ENCODE measurements around the gene CLPTM1L. TPM values are rescaled to one million over a fixed set of nuclear protein-coding genes. Genes with fewer than 3 reads are reported as not detected.
"Not testable (repeated sequence)": the region's sequence is repeated elsewhere in the genome, so short reads cannot be mapped to it uniquely, and the experiment has no call there.

The CLPTM1L gene
- total RNA-seq, 1 experiment from 2014 or later, result 204 TPM

GRCh38 chr5:1381370-1382247 lies 36.7 kb upstream of the CLPTM1L start:
- no peak for DNase-seq (ENCODE audit: low read depth)

DNA sequence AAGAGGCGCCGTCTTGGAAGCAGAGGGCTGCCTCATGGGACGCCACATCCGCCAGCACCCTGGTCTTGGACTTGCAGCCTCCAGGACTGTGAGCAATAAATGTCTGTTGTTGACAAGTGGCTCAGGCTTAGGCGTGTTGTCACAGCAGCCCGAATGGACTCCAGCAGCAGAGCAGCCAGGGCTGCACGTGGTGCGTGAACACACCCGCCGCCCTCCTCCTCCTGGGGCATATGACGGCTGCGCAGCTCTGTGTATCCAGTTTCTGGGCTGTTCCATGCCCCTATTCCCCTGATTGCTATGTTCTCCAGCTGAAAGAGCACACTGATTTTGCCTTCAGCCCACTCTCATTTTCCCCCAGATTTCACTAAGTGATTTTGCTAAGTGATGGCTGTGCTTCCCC lies 36.0 kb upstream of the CLPTM1L start:
- DNase-seq (ENCODE audit: low read depth), result no peak

DNA sequence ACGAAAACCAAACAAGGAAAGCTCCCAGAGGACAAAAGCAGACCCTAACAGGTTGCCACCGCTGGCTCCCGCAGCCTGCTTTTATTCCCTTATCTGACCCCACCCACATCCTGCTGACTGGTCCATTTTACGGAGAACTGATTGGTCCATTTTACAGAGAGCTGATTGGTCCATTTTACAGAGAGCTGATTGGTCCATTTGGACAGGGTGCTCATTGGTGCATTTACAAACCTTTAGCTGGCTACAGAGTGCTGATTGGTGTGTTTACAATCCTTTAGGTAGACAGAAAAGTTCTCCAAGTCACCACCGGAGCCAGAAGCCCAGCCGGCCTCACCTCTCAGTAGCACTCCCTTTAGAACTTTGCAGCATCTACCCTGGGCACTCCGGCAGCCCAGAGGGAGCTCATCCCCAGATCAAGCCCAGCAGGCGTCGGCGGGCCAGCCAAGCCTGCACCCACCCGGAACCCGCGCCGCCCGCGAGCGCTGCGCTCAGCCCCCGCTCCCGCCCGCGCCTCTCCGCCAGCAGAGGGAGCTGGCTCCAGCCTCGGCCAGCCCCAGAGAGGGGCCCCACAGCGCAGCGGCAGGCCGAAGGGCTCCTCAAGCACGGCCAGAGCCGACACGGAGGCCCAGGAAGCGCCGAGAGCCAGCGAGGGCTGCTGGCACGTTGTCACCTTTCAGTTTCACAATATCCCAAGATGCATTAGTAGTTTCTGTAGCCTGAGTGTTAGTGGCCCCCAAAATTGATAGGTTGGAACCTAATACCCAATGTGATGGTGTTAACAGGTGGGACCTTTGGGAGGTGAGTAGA lies 35.3 kb upstream of the CLPTM1L start:
- DNase-seq (ENCODE audit: low read depth), result peak; percentile 27

DNA sequence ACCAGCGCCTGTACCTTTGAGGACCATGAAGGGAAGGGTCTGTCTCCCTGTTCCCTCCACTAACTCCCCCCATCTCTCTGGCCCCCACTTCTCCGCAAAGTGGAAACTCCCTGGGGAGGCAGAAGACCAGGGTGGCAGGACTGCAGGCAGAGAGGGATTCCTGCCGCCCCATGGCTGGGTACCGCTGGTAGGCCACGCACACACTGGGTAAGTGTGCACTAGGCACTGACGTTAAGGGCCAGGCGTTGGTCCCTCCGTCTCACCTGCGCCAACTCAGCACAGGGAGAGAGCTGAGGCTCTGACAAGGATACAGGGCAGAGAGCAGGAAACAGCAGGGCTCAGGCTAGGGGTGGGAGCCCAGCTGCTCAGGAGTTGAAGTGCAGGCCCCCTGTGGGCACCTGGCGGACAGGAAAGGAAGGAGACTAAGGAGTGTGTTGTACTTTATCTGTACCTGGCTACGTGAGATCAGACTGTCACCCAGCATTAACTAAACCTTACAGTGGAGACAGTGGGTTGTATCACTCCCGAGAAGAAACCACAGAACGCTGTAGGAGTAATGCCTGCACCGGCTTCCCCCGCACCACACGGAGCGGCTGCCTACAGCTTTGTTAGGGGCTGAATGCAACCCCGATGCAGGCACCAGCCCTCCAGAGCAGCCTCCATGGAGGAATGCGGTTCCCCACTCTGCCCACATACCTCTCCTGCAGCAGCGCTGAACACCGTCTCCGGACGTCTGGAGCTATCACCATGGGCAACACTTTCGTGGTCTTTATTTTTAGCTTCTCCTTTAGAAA lies 34.2 kb upstream of the CLPTM1L start:
- DNase-seq (ENCODE audit: low read depth), result no peak

GRCh38 chr5:1378096-1378495 lies 33.2 kb upstream of the CLPTM1L start:
- DNase-seq (ENCODE audit: low read depth), result no peak

GRCh38 chr5:1376981-1377380 lies 32.1 kb upstream of the CLPTM1L start:
- no peak for DNase-seq (ENCODE audit: low read depth)

GRCh38 chr5:1375871-1376810 lies 31.2 kb upstream of the CLPTM1L start:
- no peak for DNase-seq (ENCODE audit: low read depth)

DNA sequence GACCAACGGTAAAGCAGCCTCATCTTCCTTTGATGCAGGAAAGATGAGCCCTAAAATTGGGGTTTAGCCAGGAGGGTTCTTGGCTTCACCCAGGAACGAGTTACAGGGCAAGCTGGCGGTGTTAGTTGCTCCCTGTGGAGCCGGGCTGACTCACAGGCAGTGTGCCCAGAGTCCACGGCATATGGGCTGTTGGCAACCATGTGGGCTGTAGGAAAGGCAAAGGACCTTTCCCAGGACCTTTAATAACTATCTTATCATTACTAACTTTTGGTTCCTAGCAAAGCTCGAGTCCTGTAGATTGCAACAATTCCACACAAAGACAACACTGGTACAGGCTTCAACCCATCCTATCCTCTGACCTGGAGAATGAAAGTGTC lies 29.8 kb upstream of the CLPTM1L start:
- DNase-seq (ENCODE audit: low read depth), result peak; percentile 32

DNA sequence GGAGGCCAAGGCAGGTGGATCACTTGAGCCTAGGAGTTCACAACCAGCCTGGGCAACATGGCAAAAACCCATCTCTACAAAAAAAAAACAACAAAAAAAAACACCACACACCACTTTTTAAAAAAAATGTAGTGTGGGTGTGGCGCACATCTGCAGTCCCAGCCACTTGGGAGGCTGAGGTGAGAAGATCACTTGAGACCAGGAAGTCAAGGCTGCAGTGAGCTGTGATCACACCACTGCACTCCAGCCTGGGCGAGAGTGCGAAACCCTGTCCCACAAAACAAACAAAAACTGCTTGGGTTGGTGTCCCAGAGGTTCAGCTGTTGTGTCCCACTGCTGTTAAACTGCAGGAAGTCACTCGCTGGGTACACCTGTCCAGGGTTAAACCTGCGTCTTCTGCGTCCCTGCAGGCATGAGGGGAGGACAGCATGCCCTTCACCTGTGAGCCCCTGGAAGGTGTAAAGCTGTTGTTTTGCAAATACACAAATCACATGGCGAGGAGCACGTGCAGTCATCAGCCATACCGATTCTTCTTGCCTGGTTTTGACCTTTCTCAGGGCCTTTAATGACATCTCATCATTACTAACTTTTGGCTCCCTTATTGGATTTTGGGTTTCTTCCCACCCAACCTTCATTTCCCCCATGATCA lies 29.3 kb upstream of the CLPTM1L start:
- no peak for DNase-seq (ENCODE audit: low read depth)

GRCh38 chr5:1371972-1372342 lies 27.1 kb upstream of the CLPTM1L start:
- DNase-seq (ENCODE audit: low read depth), result not testable (repeated sequence)

DNA sequence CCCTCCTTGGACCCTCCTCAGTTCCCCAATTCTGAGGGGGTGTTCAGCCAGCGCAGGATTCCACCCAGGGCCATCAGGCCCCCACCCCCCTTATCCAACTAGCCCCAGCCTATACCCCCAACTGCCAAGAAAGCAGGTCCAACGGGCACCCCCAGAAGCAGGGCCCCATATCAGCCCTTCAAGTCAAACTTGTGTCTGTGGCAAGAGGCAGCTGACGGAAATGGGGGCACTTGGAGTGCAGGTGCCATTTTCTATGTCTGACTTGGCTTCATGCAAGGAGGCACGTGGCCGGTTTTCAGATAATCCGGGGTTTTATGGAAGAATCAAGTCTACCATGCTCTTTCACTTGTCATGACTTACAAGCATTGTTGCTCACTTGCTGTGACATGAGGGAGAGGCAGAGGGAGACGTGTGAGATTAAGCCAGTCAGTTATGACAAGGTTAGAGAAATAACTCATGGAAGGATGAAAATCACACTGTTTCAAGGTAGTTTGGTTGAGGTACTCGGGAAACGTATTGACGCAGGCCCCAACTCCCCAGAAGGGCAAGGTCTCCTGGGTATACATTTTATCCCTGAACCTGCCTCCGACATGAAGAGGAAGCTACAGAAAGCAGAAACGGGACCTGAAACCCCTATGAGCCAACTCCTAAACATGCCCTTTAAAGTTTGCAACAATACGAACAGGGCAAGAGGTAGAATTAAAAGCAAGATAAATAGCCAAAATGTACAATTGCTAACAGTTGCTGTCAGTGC lies 26.5 kb upstream of the CLPTM1L start:
- DNase-seq (ENCODE audit: low read depth), result no peak

DNA sequence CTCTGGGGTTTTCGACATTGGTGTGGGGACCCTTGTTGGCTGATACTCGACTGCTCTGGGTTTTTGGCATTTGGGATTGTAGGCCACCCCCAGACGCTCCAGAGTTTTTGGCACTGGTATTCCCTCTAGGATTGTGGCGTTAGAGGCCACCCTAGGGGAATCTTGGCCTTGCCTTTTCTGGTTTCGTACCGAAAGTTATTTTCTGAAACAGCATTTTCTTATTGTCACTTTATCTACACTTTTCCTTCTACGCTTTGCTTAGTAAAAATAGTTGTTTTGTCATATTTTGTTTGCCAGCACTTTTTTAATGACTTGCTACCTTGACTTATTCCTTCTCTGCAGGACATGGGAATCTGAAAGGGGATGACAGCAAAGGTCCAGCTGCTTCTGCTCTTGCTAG lies 25.1 kb upstream of the CLPTM1L start:
- no peak for DNase-seq (ENCODE audit: low read depth)

GRCh38 chr5:1368756-1369155 lies 23.9 kb upstream of the CLPTM1L start:
- no peak for DNase-seq (ENCODE audit: low read depth)

GRCh38 chr5:1368236-1368635 lies 23.3 kb upstream of the CLPTM1L start:
- DNase-seq (ENCODE audit: low read depth), result no peak

GRCh38 chr5:1367149-1367548 lies 22.2 kb upstream of the CLPTM1L start:
- no peak for DNase-seq (ENCODE audit: low read depth)

- DNase-seq (ENCODE audit: low read depth), result no peak
Measured at GRCh38 chr5:1366514-1366913, 21.6 kb upstream of the CLPTM1L start.

GRCh38 chr5:1364211-1364610 lies 19.3 kb upstream of the CLPTM1L start:
- DNase-seq (ENCODE audit: low read depth), result no peak

DNA sequence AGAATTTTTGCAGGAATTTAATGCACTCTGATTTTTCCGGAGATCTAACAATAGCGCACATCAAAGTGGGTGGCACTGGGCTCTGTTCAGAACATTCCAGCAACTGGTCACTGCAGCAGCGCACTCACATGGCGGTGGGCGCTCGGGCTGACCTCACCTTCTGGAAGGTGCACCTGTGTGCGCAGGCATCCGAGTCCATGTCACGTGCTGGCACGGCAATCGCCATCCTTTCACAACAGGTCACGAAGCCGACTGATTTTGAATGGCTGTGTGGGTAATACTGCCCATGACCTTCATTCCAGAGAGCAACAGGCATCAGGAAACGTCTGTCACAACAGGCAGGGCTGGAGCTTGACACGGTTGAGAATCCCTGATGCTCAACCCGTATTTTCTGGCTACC lies 18.7 kb upstream of the CLPTM1L start:
- no peak for DNase-seq (ENCODE audit: low read depth)

DNA sequence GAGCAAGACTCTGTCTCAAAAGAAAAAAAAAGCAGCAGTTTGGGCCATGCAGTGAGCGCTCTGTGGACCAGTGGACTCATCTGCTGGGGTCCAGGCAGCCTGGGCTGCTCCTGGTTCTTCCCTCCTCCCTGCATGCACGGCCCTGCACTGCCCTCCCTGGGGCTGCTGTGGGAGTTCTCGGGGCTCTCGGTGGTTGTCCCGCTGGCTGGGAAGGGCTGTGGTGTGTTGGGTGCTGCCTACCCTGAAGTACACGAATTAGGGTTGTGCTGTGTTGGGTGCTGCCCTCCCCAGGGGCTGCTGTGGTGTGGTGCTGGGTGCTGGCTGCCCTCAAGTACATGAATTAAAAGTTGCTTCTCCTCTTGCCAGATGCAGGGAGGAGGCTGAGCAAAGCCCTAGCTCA lies 18.3 kb upstream of the CLPTM1L start:
- no peak for DNase-seq (ENCODE audit: low read depth)

Data from Daoy (cell line).